ENCODE measurements around the gene ELOA2. TPM values are rescaled to one million over a fixed set of nuclear protein-coding genes. Genes with fewer than 3 reads are reported as not detected.
"Not testable (repeated sequence)": the region's sequence is repeated elsewhere in the genome, so short reads cannot be mapped to it uniquely, and the experiment has no call there.

The ELOA2 gene
- total and polyA plus RNA-seq, 9 donors: not detected

DNA sequence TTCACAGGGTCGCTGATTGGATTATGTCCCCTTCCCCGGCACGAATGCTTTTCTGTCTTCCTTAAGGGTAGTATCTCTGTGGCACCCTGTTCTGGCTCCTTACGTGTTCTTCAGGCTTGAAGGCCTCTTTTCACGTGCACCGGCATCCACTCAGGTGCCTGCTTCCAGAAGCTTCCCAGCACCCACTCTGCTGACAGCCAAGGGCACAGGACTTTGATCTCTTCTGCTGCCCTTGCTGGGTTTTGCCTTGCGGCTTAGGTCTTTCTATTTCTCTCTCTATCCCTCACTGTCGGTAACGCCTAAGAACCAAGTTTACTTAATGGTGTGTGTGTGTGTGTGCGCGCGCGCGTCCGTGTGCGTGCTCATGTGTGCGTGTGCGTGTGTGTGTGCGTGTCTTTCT is 14.7 kb downstream of the ELOA2 start:
- H3K27me3 ChIP-seq; H3K27ac ChIP-seq; DNase-seq; H3K9me3 ChIP-seq; H3K4me3 ChIP-seq; intact Hi-C loops (cut with DNase I); H3K4me1 ChIP-seq (ENCODE audit: insufficient read depth); H3K36me3 ChIP-seq: not testable (repeated sequence)
- no CpG with 5 or more reads among the region's 19 CpGs for WGBS, 3 donors

DNA sequence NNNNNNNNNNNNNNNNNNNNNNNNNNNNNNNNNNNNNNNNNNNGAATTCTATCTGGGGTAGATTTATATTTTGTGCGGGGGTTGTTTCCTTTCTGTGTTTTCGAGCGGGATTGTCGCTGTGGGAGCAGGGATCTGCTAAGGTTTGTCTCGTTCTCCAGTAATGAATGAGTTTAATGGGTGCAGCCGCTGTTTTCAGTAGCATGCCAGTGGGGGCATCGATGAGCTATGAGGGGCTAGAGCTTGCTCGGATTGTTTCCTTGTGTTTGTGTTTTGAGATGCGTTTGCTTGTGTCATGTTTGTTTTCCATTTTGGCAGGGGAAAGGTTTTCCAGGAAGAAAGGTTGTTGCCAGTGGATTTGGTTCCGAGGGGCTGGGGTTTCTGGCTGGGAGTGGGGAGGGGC is 15.6 kb downstream of the ELOA2 start:
- H3K9me3 ChIP-seq; intact Hi-C loops (cut with DNase I); H3K27me3 ChIP-seq; H3K4me3 ChIP-seq; DNase-seq; H3K36me3 ChIP-seq; H3K4me1 ChIP-seq (ENCODE audit: insufficient read depth); H3K27ac ChIP-seq: not testable (repeated sequence)
- WGBS, 3 donors: no CpG with 5 or more reads among the region's 10 CpGs

Other genes with a start within 250 kb of the ELOA2 start
- 10 to 100 TPM; 21.8 to 41.3 (median 39.9) TPM for gene PIAS2, start 118.1 kb downstream of the ELOA2 start, total RNA-seq
- gene PIAS2, start 118.1 kb downstream of the ELOA2 start, polyA plus RNA-seq: 10 to 100 TPM in 1 of 2 donors, 1 to 10 TPM in 1; 5.1 to 11.1 TPM
- 1 to 10 TPM in 6 of 7 donors, under 1 TPM in 1; 0.78 to 5.1 (median 2.8) TPM for gene KATNAL2, start 118.0 kb downstream of the ELOA2 start, total RNA-seq
- 1 to 10 TPM; 1.9 to 4.3 TPM for gene KATNAL2, start 118.0 kb downstream of the ELOA2 start, polyA plus RNA-seq
- 10 to 100 TPM; 18.2 to 48.3 (median 36.7) TPM for gene HDHD2, start 114.9 kb upstream of the ELOA2 start, total RNA-seq
- 10 to 100 TPM; 19.0 to 48.4 TPM for gene HDHD2, start 114.9 kb upstream of the ELOA2 start, polyA plus RNA-seq
- gene IER3IP1, start 140.7 kb upstream of the ELOA2 start, total RNA-seq: 10 to 100 TPM in 4 of 7 donors, 1 to 10 TPM in 3; 8.9 to 14.0 (median 10.0) TPM
- gene IER3IP1, start 140.7 kb upstream of the ELOA2 start, polyA plus RNA-seq: 10 to 100 TPM; 12.1 to 13.4 TPM
- not detected for gene SKOR2, start 216.0 kb upstream of the ELOA2 start, total RNA-seq
- gene SKOR2, start 216.0 kb upstream of the ELOA2 start, polyA plus RNA-seq: under 1 TPM in 1 of 2 donors, not detected in 1; 0.01 TPM

All from ovary (tissue), 9 donors.